HepG2 (cell line): Measurements from ENCODE around the gene YTHDF1. TPM values are rescaled to one million over a fixed set of nuclear protein-coding genes. Genes with fewer than 3 reads are reported as not detected.

Experiments used
- ATAC-seq: fragments of 200-7000 bp; cut with Tn5 transposase; 3 replicates; pipeline ENCODE4 v1.9.1; 2020; ENCODE audit warnings: mild to moderate bottlenecking, moderate library complexity
- BruUV-seq: library from RNA; stranded (reverse); fragments of 400-500 nt; replicated peaks from 2 replicates; lab custom pipeline; 2021; lab: Mats Ljungman, UMichigan
- CTCF ChIA-PET: fragments of 300-600 bp; formaldehyde crosslinking; extraction: SDS; loops from one replicate; lab custom pipeline; 2021; ENCODE audit warnings: low total read pairs, inconsistent platforms, low intra/inter-chr PET ratio; lab: Yijun Ruan, JAX
- POLR2A ChIA-PET: fragments of 350-600 bp; sonication (Branson Sonifier 250); formaldehyde crosslinking; loops from one replicate; lab custom pipeline; 2020; ENCODE audit warnings: antibody characterized with exemption, inconsistent platforms; lab: Yijun Ruan, JAX
- DNase-seq: peaks from one replicate; pipeline ENCODE4 v3.0.0-alpha.2; 2015; ENCODE audit warnings: low spot score
- FAIRE-seq: peaks from 3 replicates; lab custom pipeline; 2011; peaks lifted over from hg19 to GRCh38; lab: Jason Lieb, UNC
- H2AFZ ChIP-seq: one replicate; pipeline ENCODE4 v1.6.1; 2011; ENCODE audit warnings: low read length, inconsistent platforms
- H3K27ac ChIP-seq: fragments of 300-600 bp; 3 replicates; pipeline ENCODE4 v1.8.0; 2011; ENCODE audit warnings: mixed run types, mild to moderate bottlenecking, mixed read lengths, low read length, inconsistent platforms; ENCODE audit not compliant: insufficient read depth; ENCODE audit errors: extremely low read length
- H3K27me3 ChIP-seq, 2 experiments: fragments of 200-600 bp in 1 of 2; 2 replicates in 1 of 2; 3 replicates in 1 of 2; pipeline versions ENCODE4 v1.6.0 to v1.8.0; 2011; ENCODE audit warnings: low read length in 2 of 2, mild to moderate bottlenecking in 2 of 2, moderate library complexity in 2 of 2, inconsistent platforms in 1 of 2; ENCODE audit not compliant: insufficient read depth in 2 of 2, control insufficient read depth in 1 of 2
- H3K36me3 ChIP-seq, 2 experiments: fragments of 200-600 bp in 1 of 2; replicated peaks in 1 of 2; 2 replicates in 1 of 2; 3 replicates in 1 of 2; pipeline versions ENCODE4 v1.5.1 to v1.8.0; 2011; ENCODE audit warnings: low read length in 2 of 2, inconsistent platforms in 1 of 2; ENCODE audit not compliant: insufficient read depth in 2 of 2, control insufficient read depth in 1 of 2
- H3K4me1 ChIP-seq: 2 replicates; pipeline ENCODE4 v1.5.1; 2012; ENCODE audit warnings: low read length, inconsistent platforms; ENCODE audit not compliant: insufficient read depth
- H3K4me2 ChIP-seq: 2 replicates; pipeline ENCODE4 v1.6.0; 2011; ENCODE audit warnings: low read depth, low read length, inconsistent platforms
- H3K4me3 ChIP-seq, 3 experiments: fragments of 200-600 bp in 1 of 3; sonication (generic), shearing (Covaris generic) in 1 of 3; replicated peaks in 1 of 3; 2 replicates each; pipeline ENCODE4 v1.5.1; 2011 to 2016; ENCODE audit warnings: low read length in 3 of 3, inconsistent platforms in 2 of 3, low read depth in 2 of 3, mild to moderate bottlenecking in 2 of 3, control low read depth in 1 of 3, mixed read lengths in 1 of 3; ENCODE audit not compliant: insufficient read depth in 1 of 3
- H3K79me2 ChIP-seq: one replicate; pipeline ENCODE4 v1.6.1; 2011; ENCODE audit warnings: low read length, inconsistent platforms; ENCODE audit not compliant: insufficient read depth
- H3K9ac ChIP-seq: 2 replicates; pipeline ENCODE4 v1.6.0; 2011; ENCODE audit warnings: mild to moderate bottlenecking, low read depth, low read length, inconsistent platforms; ENCODE audit not compliant: insufficient read depth
- H3K9me3 ChIP-seq: 2 replicates; pipeline ENCODE4 v1.5.1; 2012; ENCODE audit warnings: mild to moderate bottlenecking, low read length
- H4K20me1 ChIP-seq: 2 replicates; pipeline ENCODE4 v1.6.0; 2011; ENCODE audit warnings: inconsistent platforms, mild to moderate bottlenecking, low read length, moderate library complexity; ENCODE audit not compliant: insufficient read depth
- ATRX ChIP-seq: sonication (generic); formaldehyde crosslinking; IDR thresholded peaks from 2 replicates; pipeline ENCODE4 v1.4.0; 2020; ENCODE audit warnings: missing genetic modification reagents, borderline replicate concordance
- FOXO1 ChIP-seq: sonication (generic); formaldehyde crosslinking; IDR thresholded peaks from 2 replicates; pipeline ENCODE4 v1.4.0; 2020; ENCODE audit warnings: missing genetic modification reagents
- MIER2 ChIP-seq: IDR thresholded peaks from 2 replicates; pipeline ENCODE4 v1.6.1; 2016; ENCODE audit warnings: missing biosample characterization, missing genetic modification reagents
- NAIF1 ChIP-seq: sonication (generic); formaldehyde crosslinking; IDR thresholded peaks from 2 replicates; pipeline ENCODE4 v1.5.0; 2020; ENCODE audit warnings: mild to moderate bottlenecking, missing genetic modification reagents, borderline replicate concordance
- PITX1 ChIP-seq: sonication (generic); formaldehyde crosslinking; IDR thresholded peaks from 2 replicates; pipeline ENCODE4 v1.5.1; 2020; ENCODE audit warnings: mild to moderate bottlenecking, missing genetic modification reagents
- RFX3 ChIP-seq: IDR thresholded peaks from 2 replicates; pipeline ENCODE4 v1.6.1; 2016; ENCODE audit warnings: missing biosample characterization, missing genetic modification reagents
- SIN3B ChIP-seq: fragments of 150-350 bp; IDR thresholded peaks from 2 replicates; pipeline ENCODE4 v1.6.1; 2014; ENCODE audit warnings: low read length
- ZNF225 ChIP-seq: sonication (generic); formaldehyde crosslinking; IDR thresholded peaks from 2 replicates; pipeline ENCODE4 v1.4.0; 2020; ENCODE audit warnings: mild to moderate bottlenecking, missing genetic modification reagents
- ZNF619 ChIP-seq: sonication (generic); formaldehyde crosslinking; IDR thresholded peaks from 2 replicates; pipeline ENCODE4 v1.4.0; 2020; ENCODE audit warnings: mild to moderate bottlenecking, missing genetic modification reagents
- ZNF766 ChIP-seq: sonication (generic); formaldehyde crosslinking; IDR thresholded peaks from 2 replicates; pipeline ENCODE4 v1.5.0; 2020; ENCODE audit warnings: missing genetic modification reagents, borderline replicate concordance
- ZNF776 ChIP-seq: sonication (generic); formaldehyde crosslinking; IDR thresholded peaks from 2 replicates; pipeline ENCODE4 v1.4.0; 2020; ENCODE audit warnings: mild to moderate bottlenecking, missing genetic modification reagents
- WGBS: methylation state at CpG from one replicate; pipeline ENCODE4 v1.1.6; 2017; ENCODE audit warnings: low lambda C conversion rate; 5-methylcytosine and 5-hydroxymethylcytosine counted together
- in situ Hi-C: cut with HindIII; loops from 2 replicates; pipeline ENCODE4 v1.10.0; 2017; ENCODE audit warnings: low pct_unique_long_range_greater_than_20kb; ENCODE audit not compliant: extremely low pct_ligation_motif_present
- intact Hi-C: fragments of 100-400 bp; cut with micrococcal nuclease; formaldehyde crosslinking; loops from one replicate; pipeline ENCODE4 v1.10.0; 2022; ENCODE audit not compliant: unreplicated experiment
- polyA plus RNA-seq, 8 experiments: library from polyadenylated mRNA; depleted of rRNA in 3 of 8; stranded (reverse) in 7 of 8; unstranded in 1 of 8; fragments of >200 nt; fragmentation: Illumina TruSeq in 4 of 8; extraction: Trizol in 4 of 8; gene quantifications; 2 replicates each; pipeline versions ENCODE4 v1.2.1 to v1.2.3, GENCODE V29; 2011 to 2016; ENCODE audit warnings: low read depth in 4 of 8, missing spikeins in 1 of 8, mixed read lengths in 1 of 8; ENCODE audit not compliant: insufficient read depth in 1 of 8
- total RNA-seq, 5 experiments: library from RNA; depleted of rRNA; stranded (reverse); fragments of >200 nt; fragmentation: Illumina TruSeq; extraction: Trizol; gene quantifications; 2 replicates each; pipeline ENCODE4 v1.2.3, GENCODE V29; 2016; ENCODE audit warnings: low read depth in 1 of 5
- TF ChIP-seq, protein P1 (sequence below): IDR thresholded peaks from 2 replicates; pipeline ENCODE4 v1.6.1; 2016; ENCODE audit warnings: low read depth
- TF ChIP-seq, protein P2 (sequence below): sonication (generic); formaldehyde crosslinking; IDR thresholded peaks from 2 replicates; pipeline ENCODE4 v1.4.0; 2020; ENCODE audit warnings: missing genetic modification reagents, mild to moderate bottlenecking, borderline replicate concordance
- TF ChIP-seq, protein P3 (sequence below): IDR thresholded peaks from 2 replicates; pipeline ENCODE4 v1.6.1; 2012; ENCODE audit warnings: low read length, improper control_type of control experiment

The YTHDF1 gene
- total and polyA plus RNA-seq, 2 of the 13 experiments (the other 11 are each of a cell fraction or from before 2014, with no cell fraction given): 34.5 to 37.7 TPM

DNA sequence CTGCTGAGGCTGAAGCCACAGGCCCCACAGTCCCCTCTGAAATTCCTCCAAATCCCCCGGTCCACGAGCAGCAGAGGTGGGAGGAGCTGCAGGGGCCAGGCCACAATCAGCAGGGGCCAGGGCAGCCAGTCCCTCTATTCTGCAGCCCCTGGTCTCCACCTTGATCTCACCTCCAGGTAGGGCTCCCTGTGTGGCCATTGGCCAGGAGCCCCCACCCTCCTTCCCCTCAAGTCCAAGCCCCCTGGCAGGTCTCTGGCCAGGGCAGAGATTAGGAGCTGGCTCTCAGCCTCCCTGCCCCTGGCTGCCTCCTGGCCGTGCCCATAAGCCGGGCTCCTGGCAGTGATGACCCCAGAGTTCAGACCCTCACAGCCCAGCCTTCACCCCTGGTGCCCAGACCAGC is 34.7 kb downstream of the YTHDF1 start (continued):
- no peak for TF ChIP-seq NAIF1 (CRISPR knock-in tag)
- TF ChIP-seq, protein P1, sequence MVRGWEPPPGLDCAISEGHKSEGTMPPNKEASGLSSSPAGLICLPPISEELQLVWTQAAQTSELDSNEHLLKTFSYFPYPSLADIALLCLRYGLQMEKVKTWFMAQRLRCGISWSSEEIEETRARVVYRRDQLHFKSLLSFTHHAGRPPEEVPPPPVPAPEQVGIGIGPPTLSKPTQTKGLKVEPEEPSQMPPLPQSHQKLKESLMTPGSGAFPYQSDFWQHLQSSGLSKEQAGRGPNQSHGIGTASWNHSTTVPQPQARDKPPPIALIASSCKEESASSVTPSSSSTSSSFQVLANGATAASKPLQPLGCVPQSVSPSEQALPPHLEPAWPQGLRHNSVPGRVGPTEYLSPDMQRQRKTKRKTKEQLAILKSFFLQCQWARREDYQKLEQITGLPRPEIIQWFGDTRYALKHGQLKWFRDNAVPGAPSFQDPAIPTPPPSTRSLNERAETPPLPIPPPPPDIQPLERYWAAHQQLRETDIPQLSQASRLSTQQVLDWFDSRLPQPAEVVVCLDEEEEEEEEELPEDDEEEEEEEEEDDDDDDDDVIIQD (CRISPR knock-in tag): no peak
- TF ChIP-seq ATRX (CRISPR knock-in tag): no peak
- no peak for TF ChIP-seq PITX1
- no peak for TF ChIP-seq ZNF619 (CRISPR knock-in tag)
- TF ChIP-seq ZNF766 (CRISPR knock-in tag): no peak
- TF ChIP-seq, protein P2, sequence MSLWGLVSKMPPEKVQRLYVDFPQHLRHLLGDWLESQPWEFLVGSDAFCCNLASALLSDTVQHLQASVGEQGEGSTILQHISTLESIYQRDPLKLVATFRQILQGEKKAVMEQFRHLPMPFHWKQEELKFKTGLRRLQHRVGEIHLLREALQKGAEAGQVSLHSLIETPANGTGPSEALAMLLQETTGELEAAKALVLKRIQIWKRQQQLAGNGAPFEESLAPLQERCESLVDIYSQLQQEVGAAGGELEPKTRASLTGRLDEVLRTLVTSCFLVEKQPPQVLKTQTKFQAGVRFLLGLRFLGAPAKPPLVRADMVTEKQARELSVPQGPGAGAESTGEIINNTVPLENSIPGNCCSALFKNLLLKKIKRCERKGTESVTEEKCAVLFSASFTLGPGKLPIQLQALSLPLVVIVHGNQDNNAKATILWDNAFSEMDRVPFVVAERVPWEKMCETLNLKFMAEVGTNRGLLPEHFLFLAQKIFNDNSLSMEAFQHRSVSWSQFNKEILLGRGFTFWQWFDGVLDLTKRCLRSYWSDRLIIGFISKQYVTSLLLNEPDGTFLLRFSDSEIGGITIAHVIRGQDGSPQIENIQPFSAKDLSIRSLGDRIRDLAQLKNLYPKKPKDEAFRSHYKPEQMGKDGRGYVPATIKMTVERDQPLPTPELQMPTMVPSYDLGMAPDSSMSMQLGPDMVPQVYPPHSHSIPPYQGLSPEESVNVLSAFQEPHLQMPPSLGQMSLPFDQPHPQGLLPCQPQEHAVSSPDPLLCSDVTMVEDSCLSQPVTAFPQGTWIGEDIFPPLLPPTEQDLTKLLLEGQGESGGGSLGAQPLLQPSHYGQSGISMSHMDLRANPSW (CRISPR knock-in tag): no peak

DNA sequence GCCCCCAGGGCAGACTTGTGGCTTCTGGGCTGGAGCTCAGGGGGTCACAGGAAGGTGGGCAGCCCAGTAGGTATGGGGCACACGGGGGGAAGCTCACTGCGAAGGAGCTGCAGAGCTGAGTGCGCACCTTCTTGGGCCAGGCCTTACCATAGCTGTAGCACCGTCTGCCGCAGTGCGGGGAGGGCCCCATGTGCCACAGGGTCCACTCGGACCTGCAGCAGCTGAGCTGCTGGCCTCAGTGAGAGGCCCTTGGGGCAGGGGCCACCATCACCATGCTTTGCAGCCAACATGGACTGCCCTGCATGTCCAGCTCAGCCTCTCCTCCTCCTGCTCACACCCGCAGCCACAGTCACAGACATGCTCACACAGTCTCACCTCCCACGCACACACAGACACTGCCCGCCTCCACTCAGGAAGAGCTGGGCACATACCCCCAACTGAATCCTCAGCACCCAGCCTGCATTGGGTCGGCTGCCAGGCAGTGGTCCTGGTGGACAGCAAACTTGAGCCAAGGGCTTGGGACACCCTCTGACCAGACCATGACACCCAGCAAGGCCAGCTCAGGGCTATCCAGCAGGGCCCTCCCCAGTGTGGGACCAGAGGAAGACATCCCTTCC is 35.3 kb downstream of the YTHDF1 start:
- Histone ChIP-seq H3K4me3 (no peak overlapping the region), H3K79me2 (no peaks in the 10 kb centered on the region), H3K27me3 (peaks cover 16 to 70% of the 10 kb centered on the region in 2 experiments; a peak in 4 of 5 replicates), H3K9me3 (no peaks in the 10 kb centered on the region), H3K36me3 (no peaks in the 10 kb centered on the region), H3K9ac (no peak overlapping the region), H3K27ac (no peak overlapping the region), H2AFZ (no peak overlapping the region), H3K4me2 (no peak overlapping the region), H4K20me1 (peaks cover 31% of the 10 kb centered on the region; the same call in 1 of the 2 replicates), H3K4me1 (0 out of 2 replicates have a peak, but pooled peaks cover 5% of the 10 kb centered on the region)
- DNase-seq (no peak), ATAC-seq (no peak), FAIRE-seq (no peak)
- in situ Hi-C loops: loop anchor here (5.0 kb wide), 1 partner anchor 123 kb away; no protein-coding TSS in a partner anchor
- intact Hi-C loops: loop anchor here (5.0 kb wide), 3 partner anchors 37 to 112 kb away; partner anchors contain the start of genes COL20A1 and YTHDF1
- WGBS: 29% methylated on average over 4 of the region's 11 CpGs
- POLR2A ChIA-PET: no interaction called here
- CTCF ChIA-PET: no interaction called here
- BruUV-seq: no TSS peak
- TF ChIP-seq FOXO1 (CRISPR knock-in tag) (no peak), RFX3 (CRISPR knock-in tag) (no peak), ZNF776 (CRISPR knock-in tag) (0 out of 2 replicates have a peak, but pooled peaks have one; percentile 14), SIN3B (no peak), ZNF225 (CRISPR knock-in tag) (no peak), MIER2 (CRISPR knock-in tag) (no peak)
- TF ChIP-seq, protein P3, sequence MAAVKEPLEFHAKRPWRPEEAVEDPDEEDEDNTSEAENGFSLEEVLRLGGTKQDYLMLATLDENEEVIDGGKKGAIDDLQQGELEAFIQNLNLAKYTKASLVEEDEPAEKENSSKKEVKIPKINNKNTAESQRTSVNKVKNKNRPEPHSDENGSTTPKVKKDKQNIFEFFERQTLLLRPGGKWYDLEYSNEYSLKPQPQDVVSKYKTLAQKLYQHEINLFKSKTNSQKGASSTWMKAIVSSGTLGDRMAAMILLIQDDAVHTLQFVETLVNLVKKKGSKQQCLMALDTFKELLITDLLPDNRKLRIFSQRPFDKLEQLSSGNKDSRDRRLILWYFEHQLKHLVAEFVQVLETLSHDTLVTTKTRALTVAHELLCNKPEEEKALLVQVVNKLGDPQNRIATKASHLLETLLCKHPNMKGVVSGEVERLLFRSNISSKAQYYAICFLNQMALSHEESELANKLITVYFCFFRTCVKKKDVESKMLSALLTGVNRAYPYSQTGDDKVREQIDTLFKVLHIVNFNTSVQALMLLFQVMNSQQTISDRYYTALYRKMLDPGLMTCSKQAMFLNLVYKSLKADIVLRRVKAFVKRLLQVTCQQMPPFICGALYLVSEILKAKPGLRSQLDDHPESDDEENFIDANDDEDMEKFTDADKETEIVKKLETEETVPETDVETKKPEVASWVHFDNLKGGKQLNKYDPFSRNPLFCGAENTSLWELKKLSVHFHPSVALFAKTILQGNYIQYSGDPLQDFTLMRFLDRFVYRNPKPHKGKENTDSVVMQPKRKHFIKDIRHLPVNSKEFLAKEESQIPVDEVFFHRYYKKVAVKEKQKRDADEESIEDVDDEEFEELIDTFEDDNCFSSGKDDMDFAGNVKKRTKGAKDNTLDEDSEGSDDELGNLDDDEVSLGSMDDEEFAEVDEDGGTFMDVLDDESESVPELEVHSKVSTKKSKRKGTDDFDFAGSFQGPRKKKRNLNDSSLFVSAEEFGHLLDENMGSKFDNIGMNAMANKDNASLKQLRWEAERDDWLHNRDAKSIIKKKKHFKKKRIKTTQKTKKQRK: no peak
